H7 (cell line): ENCODE results near the gene HHLA2. TPM values are rescaled to one million over a fixed set of nuclear protein-coding genes. Genes with fewer than 3 reads are reported as not detected.

Experiments used
- DNase-seq: peaks from one replicate; pipeline ENCODE4 v3.0.0; 2012
- H3K27me3 ChIP-seq: 2 replicates; pipeline ENCODE4 v1.6.0; 2011; ENCODE audit warnings: mild to moderate bottlenecking, low read length; ENCODE audit not compliant: control insufficient read depth, insufficient read depth
- H3K36me3 ChIP-seq: replicated peaks from 2 replicates; pipeline ENCODE4 v1.5.1; 2011; ENCODE audit warnings: low read length; ENCODE audit not compliant: control insufficient read depth, insufficient read depth
- H3K4me3 ChIP-seq: 2 replicates; pipeline ENCODE4 v1.5.1; 2011; ENCODE audit warnings: low read depth, mild to moderate bottlenecking, control low read depth, low read length, moderate library complexity; ENCODE audit not compliant: insufficient read depth
- total RNA-seq: library from RNA; depleted of rRNA; stranded (reverse); fragments of >200 nt; shearing (Covaris generic); gene quantifications from 2 replicates; pipeline ENCODE4 v1.2.3, GENCODE V29; 2014

HHLA2 gene
- total RNA-seq, 1 experiment from 2014 or later: not detected

GRCh38 chr3:108403686-108404345 is 107.5 kb downstream of the HHLA2 start:
- DNase-seq: no peak
- no peak overlapping the region for H3K4me3 ChIP-seq

GRCh38 chr3:108404368-108404767 is 108.0 kb downstream of the HHLA2 start:
- no peak for DNase-seq
- Histone ChIP-seq H3K4me3 (no peak overlapping the region), H3K36me3 (no peaks in the 10 kb centered on the region), H3K27me3 (no peaks in the 10 kb centered on the region)

More at GRCh38 chr3:108403686-108404345, 107.5 kb downstream of the HHLA2 start:
- H3K36me3 ChIP-seq: no peaks in the 10 kb centered on the region
- no peaks in the 10 kb centered on the region for H3K27me3 ChIP-seq

GRCh38 chr3:108406063-108406660 is 109.8 kb downstream of the HHLA2 start:
- Histone ChIP-seq H3K27me3 (no peaks in the 10 kb centered on the region), H3K36me3 (no peaks in the 10 kb centered on the region), H3K4me3 (no peak overlapping the region)
- no peak for DNase-seq

- DNase-seq: no peak
- no peak overlapping the region for H3K4me3 ChIP-seq
- H3K27me3 ChIP-seq: no peaks in the 10 kb centered on the region
- no peaks in the 10 kb centered on the region for H3K36me3 ChIP-seq
These were observed 110.4 kb downstream of the HHLA2 start for GRCh38 chr3:108406661-108407206.

- no peak for DNase-seq
- no peaks in the 10 kb centered on the region for H3K36me3 ChIP-seq
- H3K27me3 ChIP-seq: no peaks in the 10 kb centered on the region
- H3K4me3 ChIP-seq: no peak overlapping the region
These were observed 111.5 kb downstream of the HHLA2 start for GRCh38 chr3:108407886-108408285.

- Histone ChIP-seq H3K27me3 (no peaks in the 10 kb centered on the region), H3K4me3 (no peak overlapping the region), H3K36me3 (no peaks in the 10 kb centered on the region)
- DNase-seq: no peak
These were observed 112.8 kb downstream of the HHLA2 start for GRCh38 chr3:108408883-108409799.

GRCh38 chr3:108409800-108410178 is 113.4 kb downstream of the HHLA2 start:
- Histone ChIP-seq H3K4me3 (no peak overlapping the region), H3K36me3 (no peaks in the 10 kb centered on the region), H3K27me3 (no peaks in the 10 kb centered on the region)
- no peak for DNase-seq

GRCh38 chr3:108410531-108410984 is 114.2 kb downstream of the HHLA2 start:
- no peak for DNase-seq
- no peaks in the 10 kb centered on the region for H3K36me3 ChIP-seq
- H3K4me3 ChIP-seq: no peak overlapping the region
- no peaks in the 10 kb centered on the region for H3K27me3 ChIP-seq

GRCh38 chr3:108412121-108412750 is 115.9 kb downstream of the HHLA2 start:
- DNase-seq: no peak

GRCh38 chr3:108414007-108414406 is 117.7 kb downstream of the HHLA2 start:
- no peaks in the 10 kb centered on the region for H3K27me3 ChIP-seq
- DNase-seq: no peak

More at GRCh38 chr3:108412121-108412750, 115.9 kb downstream of the HHLA2 start:
- no peaks in the 10 kb centered on the region for H3K36me3 ChIP-seq
- H3K27me3 ChIP-seq: no peaks in the 10 kb centered on the region
- H3K4me3 ChIP-seq: no peak overlapping the region

GRCh38 chr3:108415661-108416060 is 119.3 kb downstream of the HHLA2 start:
- no peak for DNase-seq
- H3K36me3 ChIP-seq: no peaks in the 10 kb centered on the region
- no peaks in the 10 kb centered on the region for H3K27me3 ChIP-seq
- H3K4me3 ChIP-seq: no peak overlapping the region

More at GRCh38 chr3:108414007-108414406, 117.7 kb downstream of the HHLA2 start:
- Histone ChIP-seq H3K4me3 (no peak overlapping the region), H3K36me3 (no peaks in the 10 kb centered on the region)

- Histone ChIP-seq H3K4me3 (no peak overlapping the region), H3K27me3 (no peaks in the 10 kb centered on the region), H3K36me3 (no peaks in the 10 kb centered on the region)
- no peak for DNase-seq
These were observed 119.9 kb downstream of the HHLA2 start for GRCh38 chr3:108416111-108416869.

- H3K27me3 ChIP-seq: no peaks in the 10 kb centered on the region
- H3K36me3 ChIP-seq: no peaks in the 10 kb centered on the region
- H3K4me3 ChIP-seq: no peak overlapping the region
- DNase-seq: no peak
These were observed 124.6 kb downstream of the HHLA2 start for GRCh38 chr3:108420926-108421325.
